ENCODE results near the gene TMEM42. TPM values are rescaled to one million over a fixed set of nuclear protein-coding genes. Genes with fewer than 3 reads are reported as not detected.

Gene TMEM42
- total and polyA plus RNA-seq, 8 donors, result 14.2 to 26.0 (median 22.4) TPM

- intact Hi-C loops (cut with DNase I), result no loop called here
- Histone ChIP-seq H3K36me3 (peaks cover 0 to 19% of the 10 kb centered on the region in 2 donors), H3K9me3 (no peaks in the 10 kb centered on the region), H3K27me3 (no peaks in the 10 kb centered on the region), H3K27ac (no peak overlapping the region), H3K4me1 (no peaks in the 10 kb centered on the region), H3K4me3 (no peak overlapping the region)
- TF ChIP-seq CTCF (IDR thresholded peaks at IDR 0.05), result no peak
- no peak for DNase-seq
- no peak for ATAC-seq
Measured at GRCh38 chr3:44827196-44827595, 34.5 kb upstream of the TMEM42 start.

DNA sequence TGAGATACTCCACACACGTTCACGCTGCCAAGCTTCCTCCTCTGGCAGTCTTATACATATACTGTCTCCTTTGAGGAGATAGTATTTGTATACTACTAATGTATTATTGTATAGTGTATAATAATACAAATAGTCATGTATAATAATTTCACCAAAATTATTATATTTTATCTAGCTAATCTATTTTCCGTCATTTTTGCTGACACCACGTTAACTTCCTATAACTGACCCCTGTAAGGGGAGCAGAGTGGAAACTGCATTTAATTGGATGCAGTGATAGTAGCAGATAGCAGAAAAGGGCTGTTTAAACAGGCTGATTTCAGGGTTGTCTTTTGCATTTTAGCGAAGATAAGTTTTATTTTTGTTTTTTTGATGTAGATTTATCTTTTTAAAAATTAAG is 30.5 kb upstream of the TMEM42 start:
- Histone ChIP-seq H3K36me3 (peaks cover 0 to 22% of the 10 kb centered on the region in 2 donors), H3K4me1 (no peaks in the 10 kb centered on the region), H3K27ac (no peak overlapping the region), H3K4me3 (no peak overlapping the region), H3K9me3 (peaks cover 0 to 9% of the 10 kb centered on the region in 2 donors), H3K27me3 (no peaks in the 10 kb centered on the region)
- intact Hi-C loops (cut with DNase I), result no loop called here
- DNase-seq (no peak), ATAC-seq (no peak)
- TF ChIP-seq CTCF (IDR thresholded peaks at IDR 0.05), result no peak

DNA sequence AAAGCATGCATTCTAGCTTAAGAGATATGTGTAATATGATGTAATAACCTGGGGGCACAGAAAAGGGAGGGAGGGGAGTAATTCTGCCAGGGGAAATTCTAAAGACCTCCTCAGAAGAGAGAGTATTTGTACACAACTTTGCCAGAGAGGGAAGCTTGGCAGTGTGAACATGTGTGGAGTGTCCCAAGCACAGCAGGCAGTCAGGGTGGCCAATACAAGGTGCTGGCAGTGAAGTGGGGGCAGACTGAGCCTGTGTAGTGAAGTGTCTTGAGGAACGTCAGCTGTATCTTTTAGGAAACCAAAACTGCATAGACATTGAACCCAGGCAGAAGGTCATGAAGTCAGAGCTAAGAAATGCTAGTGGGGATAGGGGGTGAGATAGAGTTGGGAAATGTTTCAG is 29.7 kb upstream of the TMEM42 start:
- H3K4me1 ChIP-seq, result no peaks in the 10 kb centered on the region
- no peak overlapping the region for H3K4me3 ChIP-seq
- intact Hi-C loops (cut with DNase I), result no loop called here
- TF ChIP-seq CTCF (IDR thresholded peaks at IDR 0.05), result no peak
- H3K36me3 ChIP-seq, result peaks cover 0 to 28% of the 10 kb centered on the region in 2 donors
- H3K27me3 ChIP-seq, result no peaks in the 10 kb centered on the region
- H3K27ac ChIP-seq, result no peak overlapping the region
- ATAC-seq, result no peak
- DNase-seq, result no peak
- peaks cover 0 to 17% of the 10 kb centered on the region in 2 donors for H3K9me3 ChIP-seq

DNA sequence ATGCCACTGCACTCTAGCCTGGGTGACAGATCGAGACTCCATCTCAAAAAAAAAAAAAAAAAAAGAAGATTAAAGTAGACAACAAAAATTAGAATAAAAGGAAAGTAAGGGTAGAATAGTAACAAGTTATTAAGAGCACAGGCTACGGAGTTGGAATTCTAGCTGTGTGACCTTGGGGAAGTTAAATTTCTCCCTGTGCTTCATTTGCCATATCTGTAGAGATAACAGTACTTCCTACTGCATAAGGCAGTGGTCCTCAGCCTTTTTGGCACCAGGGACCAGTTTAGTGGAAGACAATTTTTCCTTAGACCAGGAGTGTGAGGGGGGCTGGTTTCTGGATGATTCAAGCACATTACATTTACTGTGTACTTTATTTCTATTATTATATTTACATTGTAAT is 28.7 kb upstream of the TMEM42 start:
- no peak for DNase-seq
- H3K4me1 ChIP-seq, result no peaks in the 10 kb centered on the region
- peaks cover 0 to 32% of the 10 kb centered on the region in 2 donors for H3K36me3 ChIP-seq
- no peak for ATAC-seq
- intact Hi-C loops (cut with DNase I), result no loop called here
- TF ChIP-seq CTCF (IDR thresholded peaks at IDR 0.05), result no peak
- peaks cover 0 to 18% of the 10 kb centered on the region in 2 donors for H3K9me3 ChIP-seq
- no peak overlapping the region for H3K27ac ChIP-seq
- no peaks in the 10 kb centered on the region for H3K27me3 ChIP-seq
- H3K4me3 ChIP-seq, result no peak overlapping the region

DNA sequence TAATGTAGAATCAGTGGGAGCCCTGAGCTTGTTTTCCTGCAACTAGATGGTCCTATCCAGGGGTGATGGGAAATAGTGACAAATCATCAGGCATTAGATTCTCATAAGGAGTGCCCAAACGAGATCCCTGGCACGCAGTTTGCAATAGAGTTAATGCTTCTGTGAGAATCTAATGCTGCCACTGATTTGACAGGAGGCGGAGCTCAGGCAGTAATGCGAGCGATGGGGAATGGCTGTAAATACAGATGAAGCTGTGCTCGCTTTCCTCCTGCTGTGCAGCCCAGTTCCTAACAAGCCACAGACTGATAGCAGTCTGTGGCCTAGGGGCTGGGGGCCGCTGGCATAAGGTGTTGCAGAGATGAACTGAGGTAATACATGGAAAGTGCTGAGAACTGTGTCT is 28.3 kb upstream of the TMEM42 start:
- Histone ChIP-seq H3K4me1 (no peaks in the 10 kb centered on the region), H3K27me3 (no peaks in the 10 kb centered on the region), H3K9me3 (peaks cover 0 to 18% of the 10 kb centered on the region in 2 donors), H3K4me3 (no peak overlapping the region), H3K36me3 (peaks cover 0 to 32% of the 10 kb centered on the region in 2 donors), H3K27ac (no peak overlapping the region)
- no peak for DNase-seq
- no peak for ATAC-seq
- no peak for TF ChIP-seq CTCF (IDR thresholded peaks at IDR 0.05)
- intact Hi-C loops (cut with DNase I), result no loop called here

Measured in left lung (tissue), 10 donors.